HL-60 (cell line): ENCODE measurements around the gene CACFD1.

Source experiments
- GABPA ChIP-seq: IDR thresholded peaks from 2 replicates; pipeline ENCODE4 v1.6.1; 2012; ENCODE audit warnings: low read depth
- POLR2AphosphoS5 ChIP-seq: IDR thresholded peaks from 2 replicates; pipeline ENCODE4 v1.6.1; 2012; ENCODE audit warnings: low read depth
- TF ChIP-seq, protein P1 (sequence below): IDR thresholded peaks from one replicate; pipeline ENCODE4 v1.5.1; 2011; ENCODE audit warnings: low read length, control low read depth, inconsistent platforms; ENCODE audit not compliant: insufficient read depth
- TF ChIP-seq, protein P2 (sequence below): IDR thresholded peaks from 2 replicates; pipeline ENCODE4 v1.6.1; 2012; ENCODE audit warnings: low read depth; ENCODE audit not compliant: insufficient replicate concordance

DNA sequence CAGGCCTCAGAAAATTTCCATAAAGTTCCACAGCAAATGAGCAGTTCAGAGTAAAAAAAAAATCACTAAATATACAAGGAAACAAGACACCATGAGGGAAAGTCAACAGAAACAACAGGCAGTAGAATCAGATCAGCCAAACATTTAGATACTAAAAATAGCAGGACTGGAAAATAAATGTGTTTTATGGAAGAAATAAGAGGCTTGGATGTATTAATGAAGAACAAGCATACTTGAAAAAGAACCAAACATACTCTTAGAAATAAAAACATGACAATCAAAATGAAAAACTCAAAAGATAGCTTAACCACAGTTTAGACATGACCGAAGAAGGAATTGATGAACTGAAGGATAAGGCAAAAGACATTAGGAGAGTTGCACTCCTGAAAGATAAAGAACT lies 42.3 kb downstream of the CACFD1 start:
- TF ChIP-seq, protein P1, sequence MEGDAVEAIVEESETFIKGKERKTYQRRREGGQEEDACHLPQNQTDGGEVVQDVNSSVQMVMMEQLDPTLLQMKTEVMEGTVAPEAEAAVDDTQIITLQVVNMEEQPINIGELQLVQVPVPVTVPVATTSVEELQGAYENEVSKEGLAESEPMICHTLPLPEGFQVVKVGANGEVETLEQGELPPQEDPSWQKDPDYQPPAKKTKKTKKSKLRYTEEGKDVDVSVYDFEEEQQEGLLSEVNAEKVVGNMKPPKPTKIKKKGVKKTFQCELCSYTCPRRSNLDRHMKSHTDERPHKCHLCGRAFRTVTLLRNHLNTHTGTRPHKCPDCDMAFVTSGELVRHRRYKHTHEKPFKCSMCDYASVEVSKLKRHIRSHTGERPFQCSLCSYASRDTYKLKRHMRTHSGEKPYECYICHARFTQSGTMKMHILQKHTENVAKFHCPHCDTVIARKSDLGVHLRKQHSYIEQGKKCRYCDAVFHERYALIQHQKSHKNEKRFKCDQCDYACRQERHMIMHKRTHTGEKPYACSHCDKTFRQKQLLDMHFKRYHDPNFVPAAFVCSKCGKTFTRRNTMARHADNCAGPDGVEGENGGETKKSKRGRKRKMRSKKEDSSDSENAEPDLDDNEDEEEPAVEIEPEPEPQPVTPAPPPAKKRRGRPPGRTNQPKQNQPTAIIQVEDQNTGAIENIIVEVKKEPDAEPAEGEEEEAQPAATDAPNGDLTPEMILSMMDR = no peak
- TF ChIP-seq POLR2AphosphoS5 (no peak), GABPA (no peak)
- TF ChIP-seq, protein P2, sequence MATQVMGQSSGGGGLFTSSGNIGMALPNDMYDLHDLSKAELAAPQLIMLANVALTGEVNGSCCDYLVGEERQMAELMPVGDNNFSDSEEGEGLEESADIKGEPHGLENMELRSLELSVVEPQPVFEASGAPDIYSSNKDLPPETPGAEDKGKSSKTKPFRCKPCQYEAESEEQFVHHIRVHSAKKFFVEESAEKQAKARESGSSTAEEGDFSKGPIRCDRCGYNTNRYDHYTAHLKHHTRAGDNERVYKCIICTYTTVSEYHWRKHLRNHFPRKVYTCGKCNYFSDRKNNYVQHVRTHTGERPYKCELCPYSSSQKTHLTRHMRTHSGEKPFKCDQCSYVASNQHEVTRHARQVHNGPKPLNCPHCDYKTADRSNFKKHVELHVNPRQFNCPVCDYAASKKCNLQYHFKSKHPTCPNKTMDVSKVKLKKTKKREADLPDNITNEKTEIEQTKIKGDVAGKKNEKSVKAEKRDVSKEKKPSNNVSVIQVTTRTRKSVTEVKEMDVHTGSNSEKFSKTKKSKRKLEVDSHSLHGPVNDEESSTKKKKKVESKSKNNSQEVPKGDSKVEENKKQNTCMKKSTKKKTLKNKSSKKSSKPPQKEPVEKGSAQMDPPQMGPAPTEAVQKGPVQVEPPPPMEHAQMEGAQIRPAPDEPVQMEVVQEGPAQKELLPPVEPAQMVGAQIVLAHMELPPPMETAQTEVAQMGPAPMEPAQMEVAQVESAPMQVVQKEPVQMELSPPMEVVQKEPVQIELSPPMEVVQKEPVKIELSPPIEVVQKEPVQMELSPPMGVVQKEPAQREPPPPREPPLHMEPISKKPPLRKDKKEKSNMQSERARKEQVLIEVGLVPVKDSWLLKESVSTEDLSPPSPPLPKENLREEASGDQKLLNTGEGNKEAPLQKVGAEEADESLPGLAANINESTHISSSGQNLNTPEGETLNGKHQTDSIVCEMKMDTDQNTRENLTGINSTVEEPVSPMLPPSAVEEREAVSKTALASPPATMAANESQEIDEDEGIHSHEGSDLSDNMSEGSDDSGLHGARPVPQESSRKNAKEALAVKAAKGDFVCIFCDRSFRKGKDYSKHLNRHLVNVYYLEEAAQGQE = no peak
